ENCODE results near the gene USP6NL.

USP6NL gene

DNA sequence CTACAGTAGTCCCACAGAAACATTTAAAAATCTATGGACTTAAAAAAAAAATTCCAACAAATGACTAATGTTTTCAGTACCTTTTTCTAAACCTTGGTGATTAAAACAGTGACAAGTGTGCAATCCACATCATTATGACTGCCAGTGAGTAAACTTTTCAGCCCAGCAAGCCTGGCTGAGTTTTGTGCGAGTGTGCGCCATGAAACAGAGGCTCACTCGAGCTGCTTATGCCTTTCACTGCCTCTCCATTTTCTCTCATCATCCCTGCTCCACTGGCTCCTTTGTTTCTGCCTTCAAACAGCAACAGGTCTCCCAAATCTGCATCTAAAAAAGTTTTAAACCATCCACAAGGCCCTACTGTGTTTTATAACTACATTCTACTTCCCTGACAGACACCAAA is 105.8 kb downstream of the USP6NL start:
- TF ChIP-seq TAF1 (IDR thresholded peaks at IDR 0.05; ENCODE audit: borderline replicate concordance, insufficient read depth, low read length) = no peak
- no peak for TF ChIP-seq SIN3A (IDR thresholded peaks at IDR 0.05; ENCODE audit: borderline replicate concordance, insufficient read depth, low read length)
- TF ChIP-seq POLR2AphosphoS5 (IDR thresholded peaks at IDR 0.05; ENCODE audit: low read depth, low read length) = no peak
- TF ChIP-seq, protein P1, sequence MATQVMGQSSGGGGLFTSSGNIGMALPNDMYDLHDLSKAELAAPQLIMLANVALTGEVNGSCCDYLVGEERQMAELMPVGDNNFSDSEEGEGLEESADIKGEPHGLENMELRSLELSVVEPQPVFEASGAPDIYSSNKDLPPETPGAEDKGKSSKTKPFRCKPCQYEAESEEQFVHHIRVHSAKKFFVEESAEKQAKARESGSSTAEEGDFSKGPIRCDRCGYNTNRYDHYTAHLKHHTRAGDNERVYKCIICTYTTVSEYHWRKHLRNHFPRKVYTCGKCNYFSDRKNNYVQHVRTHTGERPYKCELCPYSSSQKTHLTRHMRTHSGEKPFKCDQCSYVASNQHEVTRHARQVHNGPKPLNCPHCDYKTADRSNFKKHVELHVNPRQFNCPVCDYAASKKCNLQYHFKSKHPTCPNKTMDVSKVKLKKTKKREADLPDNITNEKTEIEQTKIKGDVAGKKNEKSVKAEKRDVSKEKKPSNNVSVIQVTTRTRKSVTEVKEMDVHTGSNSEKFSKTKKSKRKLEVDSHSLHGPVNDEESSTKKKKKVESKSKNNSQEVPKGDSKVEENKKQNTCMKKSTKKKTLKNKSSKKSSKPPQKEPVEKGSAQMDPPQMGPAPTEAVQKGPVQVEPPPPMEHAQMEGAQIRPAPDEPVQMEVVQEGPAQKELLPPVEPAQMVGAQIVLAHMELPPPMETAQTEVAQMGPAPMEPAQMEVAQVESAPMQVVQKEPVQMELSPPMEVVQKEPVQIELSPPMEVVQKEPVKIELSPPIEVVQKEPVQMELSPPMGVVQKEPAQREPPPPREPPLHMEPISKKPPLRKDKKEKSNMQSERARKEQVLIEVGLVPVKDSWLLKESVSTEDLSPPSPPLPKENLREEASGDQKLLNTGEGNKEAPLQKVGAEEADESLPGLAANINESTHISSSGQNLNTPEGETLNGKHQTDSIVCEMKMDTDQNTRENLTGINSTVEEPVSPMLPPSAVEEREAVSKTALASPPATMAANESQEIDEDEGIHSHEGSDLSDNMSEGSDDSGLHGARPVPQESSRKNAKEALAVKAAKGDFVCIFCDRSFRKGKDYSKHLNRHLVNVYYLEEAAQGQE (IDR thresholded peaks at IDR 0.05; ENCODE audit: insufficient read depth in 1 of 2, low read depth in 2 of 2, low read length in 2 of 2) = no peak
- no peak for TF ChIP-seq FOXP2 (optimal IDR thresholded peaks at IDR 0.05; ENCODE audit: borderline replicate concordance, extremely low read depth, extremely low read length, insufficient read depth)

DNA sequence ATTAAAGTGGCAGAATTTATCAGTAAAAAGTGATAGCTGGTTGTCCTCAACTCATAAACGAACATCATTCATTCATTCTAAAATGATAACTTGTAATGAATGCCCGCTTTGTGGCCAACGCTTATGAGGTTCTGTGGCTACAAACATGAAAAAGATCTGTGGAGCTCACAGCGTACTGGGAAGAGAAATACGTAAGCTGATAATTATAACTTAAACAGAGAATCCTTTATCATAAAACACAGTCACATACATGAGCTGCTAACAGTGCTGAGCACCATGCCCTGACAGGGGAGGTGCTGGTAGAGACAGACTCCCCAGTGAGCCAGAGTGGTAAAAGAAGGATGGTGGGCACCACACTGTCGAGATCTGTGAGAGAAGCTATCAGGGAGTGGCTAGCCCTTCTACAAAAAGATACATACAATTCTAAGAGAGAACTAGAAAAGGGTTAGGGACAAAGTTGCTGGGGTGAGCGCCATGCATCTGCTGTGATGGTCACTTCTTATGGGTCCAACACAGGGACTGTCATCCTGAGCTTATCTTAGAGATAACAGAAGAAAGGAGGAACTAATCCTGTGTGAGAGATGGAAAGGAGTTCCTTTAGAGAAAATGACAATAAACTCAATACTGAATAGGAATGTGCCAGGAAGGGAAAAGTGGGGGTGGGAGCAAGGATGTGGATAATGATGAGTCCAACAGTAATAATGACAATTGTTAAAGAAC is 106.7 kb downstream of the USP6NL start:
- TF ChIP-seq TAF1 (IDR thresholded peaks at IDR 0.05; ENCODE audit: borderline replicate concordance, insufficient read depth, low read length) (no peak), FOXP2 (optimal IDR thresholded peaks at IDR 0.05; ENCODE audit: borderline replicate concordance, extremely low read depth, extremely low read length, insufficient read depth) (no peak), SIN3A (IDR thresholded peaks at IDR 0.05; ENCODE audit: borderline replicate concordance, insufficient read depth, low read length) (no peak), POLR2AphosphoS5 (IDR thresholded peaks at IDR 0.05; ENCODE audit: low read depth, low read length) (no peak)
- TF ChIP-seq, protein P1 (IDR thresholded peaks at IDR 0.05; ENCODE audit: insufficient read depth in 1 of 2, low read depth in 2 of 2, low read length in 2 of 2) = no peak

DNA sequence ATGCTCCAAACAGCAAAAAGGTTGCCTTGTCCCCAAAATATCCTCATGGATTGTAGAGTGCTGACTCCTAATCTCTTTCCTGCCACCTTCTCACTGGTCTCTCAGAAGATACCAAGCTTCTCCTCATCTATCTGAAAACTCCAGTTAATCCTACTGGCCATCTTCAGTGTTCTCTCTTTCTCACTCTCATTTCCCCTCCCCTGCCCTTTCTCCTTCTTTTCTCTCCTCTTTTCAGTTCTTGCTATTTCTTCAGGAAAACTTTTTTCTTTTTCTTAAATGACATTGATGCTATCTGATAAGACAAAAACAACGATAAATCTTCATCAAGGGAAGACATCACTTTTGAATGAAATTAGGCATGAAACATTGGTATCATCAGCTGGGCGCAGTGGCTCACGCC is 109.8 kb downstream of the USP6NL start:
- TF ChIP-seq, protein P1 (IDR thresholded peaks at IDR 0.05; ENCODE audit: insufficient read depth in 1 of 2, low read depth in 2 of 2, low read length in 2 of 2) = no peak
- TF ChIP-seq FOXP2 (optimal IDR thresholded peaks at IDR 0.05; ENCODE audit: borderline replicate concordance, extremely low read depth, extremely low read length, insufficient read depth) (no peak), POLR2AphosphoS5 (IDR thresholded peaks at IDR 0.05; ENCODE audit: low read depth, low read length) (no peak), TAF1 (IDR thresholded peaks at IDR 0.05; ENCODE audit: borderline replicate concordance, insufficient read depth, low read length) (no peak), SIN3A (IDR thresholded peaks at IDR 0.05; ENCODE audit: borderline replicate concordance, insufficient read depth, low read length) (no peak)

DNA sequence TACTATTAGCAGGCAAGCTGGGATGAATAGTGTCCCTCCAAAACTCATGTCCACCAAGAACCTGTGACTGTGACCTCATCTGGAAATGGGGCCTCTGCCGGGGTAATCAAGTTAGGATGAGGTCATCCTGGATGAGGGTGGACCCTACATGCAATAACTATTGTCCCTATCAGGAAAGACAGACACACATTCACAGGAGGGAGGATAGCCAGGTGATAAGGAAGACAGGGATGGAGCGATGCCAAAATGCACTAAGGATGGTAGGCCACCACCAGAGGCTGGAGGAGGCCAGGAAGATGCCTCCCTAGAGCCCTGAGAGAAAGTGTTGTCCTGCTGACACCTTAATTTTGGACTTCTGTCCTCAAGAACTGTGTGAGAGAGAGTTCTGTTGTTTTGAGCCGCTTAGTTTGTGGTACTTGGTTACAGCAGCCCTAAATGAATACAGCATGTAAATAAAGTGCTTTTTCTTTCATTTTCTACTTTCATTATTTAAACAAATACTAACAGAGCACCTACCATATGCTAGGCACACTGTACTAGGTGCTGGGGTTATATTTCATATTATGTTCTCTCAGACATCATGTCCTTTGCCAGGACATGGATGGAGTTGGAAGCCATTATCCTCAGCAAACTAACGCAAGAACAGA is 111.9 kb downstream of the USP6NL start:
- TF ChIP-seq POLR2AphosphoS5 (IDR thresholded peaks at IDR 0.05; ENCODE audit: low read depth, low read length) (no peak), SIN3A (IDR thresholded peaks at IDR 0.05; ENCODE audit: borderline replicate concordance, insufficient read depth, low read length) (no peak), TAF1 (IDR thresholded peaks at IDR 0.05; ENCODE audit: borderline replicate concordance, insufficient read depth, low read length) (no peak), FOXP2 (optimal IDR thresholded peaks at IDR 0.05; ENCODE audit: borderline replicate concordance, extremely low read depth, extremely low read length, insufficient read depth) (no peak)
- TF ChIP-seq, protein P1 (IDR thresholded peaks at IDR 0.05; ENCODE audit: insufficient read depth in 1 of 2, low read depth in 2 of 2, low read length in 2 of 2) = no peak

Measured in PFSK-1 (cell line).